ENCODE data around the gene PDZD4.

- TF ChIP-seq, protein P1, sequence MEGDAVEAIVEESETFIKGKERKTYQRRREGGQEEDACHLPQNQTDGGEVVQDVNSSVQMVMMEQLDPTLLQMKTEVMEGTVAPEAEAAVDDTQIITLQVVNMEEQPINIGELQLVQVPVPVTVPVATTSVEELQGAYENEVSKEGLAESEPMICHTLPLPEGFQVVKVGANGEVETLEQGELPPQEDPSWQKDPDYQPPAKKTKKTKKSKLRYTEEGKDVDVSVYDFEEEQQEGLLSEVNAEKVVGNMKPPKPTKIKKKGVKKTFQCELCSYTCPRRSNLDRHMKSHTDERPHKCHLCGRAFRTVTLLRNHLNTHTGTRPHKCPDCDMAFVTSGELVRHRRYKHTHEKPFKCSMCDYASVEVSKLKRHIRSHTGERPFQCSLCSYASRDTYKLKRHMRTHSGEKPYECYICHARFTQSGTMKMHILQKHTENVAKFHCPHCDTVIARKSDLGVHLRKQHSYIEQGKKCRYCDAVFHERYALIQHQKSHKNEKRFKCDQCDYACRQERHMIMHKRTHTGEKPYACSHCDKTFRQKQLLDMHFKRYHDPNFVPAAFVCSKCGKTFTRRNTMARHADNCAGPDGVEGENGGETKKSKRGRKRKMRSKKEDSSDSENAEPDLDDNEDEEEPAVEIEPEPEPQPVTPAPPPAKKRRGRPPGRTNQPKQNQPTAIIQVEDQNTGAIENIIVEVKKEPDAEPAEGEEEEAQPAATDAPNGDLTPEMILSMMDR (IDR thresholded peaks at IDR 0.05): no peak
- TF ChIP-seq JAZF1 (CRISPR knock-in tag; IDR thresholded peaks at IDR 0.05) (no peak), ATF3 (CRISPR knock-in tag; conservative IDR thresholded peaks at IDR 0.05) (no peak), JUN (CRISPR knock-in tag; IDR thresholded peaks at IDR 0.05) (no peak)
- TF ChIP-seq, protein P2, sequence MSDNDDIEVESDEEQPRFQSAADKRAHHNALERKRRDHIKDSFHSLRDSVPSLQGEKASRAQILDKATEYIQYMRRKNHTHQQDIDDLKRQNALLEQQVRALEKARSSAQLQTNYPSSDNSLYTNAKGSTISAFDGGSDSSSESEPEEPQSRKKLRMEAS (CRISPR knock-in tag; IDR thresholded peaks at IDR 0.05): no peak
Observed at GRCh38 chrX:153828308-153828707, 2.0 kb downstream of the PDZD4 start.

All from WTC11 (cell line).